ENCODE data around the gene WDR7. TPM values are rescaled to one million over a fixed set of nuclear protein-coding genes. Genes with fewer than 3 reads are reported as not detected.

The WDR7 gene
- total and polyA plus RNA-seq, 4 donors, result 3.7 to 42.7 (median 19.0) TPM

DNA sequence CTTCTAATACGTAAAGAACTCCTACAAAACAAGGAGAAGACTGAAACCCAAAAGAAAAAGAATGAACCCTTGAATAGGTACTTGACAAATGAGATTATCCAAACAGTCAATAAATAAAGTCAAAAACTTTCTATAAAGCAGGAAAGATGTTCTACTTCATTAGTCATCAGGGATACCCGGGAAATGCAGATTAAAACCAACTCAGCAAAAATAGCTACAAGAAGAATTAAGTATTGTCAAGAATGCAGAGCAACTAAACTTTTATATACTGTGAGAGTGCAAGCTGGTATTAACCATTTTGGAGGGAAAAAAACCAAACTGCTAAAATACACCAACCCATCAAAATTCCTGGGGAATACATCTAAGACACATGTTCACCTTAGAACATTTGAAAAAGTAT is 23.2 kb upstream of the WDR7 start:
- Histone ChIP-seq H3K27me3 (ENCODE audit: control insufficient read depth in 3 of 3, insufficient read depth in 3 of 3, low read length in 2 of 3) (no peaks in the 10 kb centered on the region), H3K4me3 (no peak overlapping the region), H3K27ac (ENCODE audit: low read depth in 1 of 2, low read length in 1 of 2) (no peak overlapping the region), H3K36me3 (ENCODE audit: control insufficient read depth in 4 of 4, insufficient read depth in 4 of 4, low read length in 4 of 4) (peaks cover 0 to 6% (median 3%) of the 10 kb centered on the region in 4 donors), H3K9me3 (ENCODE audit: control insufficient read depth in 4 of 4, insufficient read depth in 3 of 4, low read length in 3 of 4) (no peaks in the 10 kb centered on the region), H3K4me1 (ENCODE audit: control insufficient read depth in 5 of 5, insufficient read depth in 5 of 5, low read length in 5 of 5) (peaks cover 0 to 19% (median 6%) of the 10 kb centered on the region in 5 donors), H3K9ac (ENCODE audit: insufficient read depth in 1 of 2, low read length in 2 of 2) (no peak overlapping the region)
- ATAC-seq (ENCODE audit: insufficient read depth, low FRiP score) (no peak), DNase-seq (no peak)
- TF ChIP-seq, protein P1, sequence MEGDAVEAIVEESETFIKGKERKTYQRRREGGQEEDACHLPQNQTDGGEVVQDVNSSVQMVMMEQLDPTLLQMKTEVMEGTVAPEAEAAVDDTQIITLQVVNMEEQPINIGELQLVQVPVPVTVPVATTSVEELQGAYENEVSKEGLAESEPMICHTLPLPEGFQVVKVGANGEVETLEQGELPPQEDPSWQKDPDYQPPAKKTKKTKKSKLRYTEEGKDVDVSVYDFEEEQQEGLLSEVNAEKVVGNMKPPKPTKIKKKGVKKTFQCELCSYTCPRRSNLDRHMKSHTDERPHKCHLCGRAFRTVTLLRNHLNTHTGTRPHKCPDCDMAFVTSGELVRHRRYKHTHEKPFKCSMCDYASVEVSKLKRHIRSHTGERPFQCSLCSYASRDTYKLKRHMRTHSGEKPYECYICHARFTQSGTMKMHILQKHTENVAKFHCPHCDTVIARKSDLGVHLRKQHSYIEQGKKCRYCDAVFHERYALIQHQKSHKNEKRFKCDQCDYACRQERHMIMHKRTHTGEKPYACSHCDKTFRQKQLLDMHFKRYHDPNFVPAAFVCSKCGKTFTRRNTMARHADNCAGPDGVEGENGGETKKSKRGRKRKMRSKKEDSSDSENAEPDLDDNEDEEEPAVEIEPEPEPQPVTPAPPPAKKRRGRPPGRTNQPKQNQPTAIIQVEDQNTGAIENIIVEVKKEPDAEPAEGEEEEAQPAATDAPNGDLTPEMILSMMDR (IDR thresholded peaks at IDR 0.05; ENCODE audit: control extremely low read depth, extremely low read depth), result no peak
- WGBS, 2 donors, result 80 to 86% methylated on average over 2 of the region's 2 CpGs

DNA sequence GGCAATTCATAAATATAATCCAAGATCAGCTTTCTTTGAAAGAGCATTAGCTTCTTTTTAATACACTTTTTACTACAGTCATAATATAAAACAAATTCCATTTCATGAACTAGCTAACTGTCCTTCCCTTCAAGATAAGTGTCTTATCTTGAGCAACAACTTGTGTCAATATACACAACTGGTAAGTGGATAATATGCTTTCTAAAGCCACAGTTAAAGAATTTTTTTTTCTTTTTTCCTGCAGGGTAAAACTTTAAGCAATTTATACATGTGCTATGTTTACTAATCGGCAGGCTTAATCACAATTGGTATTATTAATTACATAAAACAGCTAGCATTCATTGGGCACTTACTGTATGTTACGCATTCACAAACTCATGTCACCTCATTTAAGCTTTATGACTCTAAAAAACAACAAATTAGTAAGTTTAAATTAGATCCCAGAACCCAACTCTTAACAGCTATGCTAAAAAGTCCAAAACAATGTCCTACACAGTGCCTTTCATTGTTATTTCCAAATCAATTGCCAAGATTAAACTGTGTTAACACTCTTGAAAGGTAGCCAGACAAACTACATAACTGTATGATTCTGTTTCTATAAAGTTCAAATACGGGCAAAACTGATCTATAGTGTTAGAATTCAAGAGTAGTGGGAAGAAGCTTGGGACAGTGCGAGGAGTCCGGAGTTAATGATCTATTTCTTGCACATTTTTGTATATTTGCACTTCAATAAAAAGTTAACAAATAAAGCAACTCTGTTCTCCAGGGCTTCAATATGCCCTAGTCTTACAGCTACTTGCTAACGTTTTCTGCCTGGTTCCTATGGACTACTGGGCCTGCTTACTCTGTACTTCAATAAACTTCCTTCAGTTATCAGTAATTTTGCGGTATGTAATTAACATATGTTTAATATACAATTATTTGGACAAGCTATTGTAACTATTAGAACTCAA is 18.8 kb upstream of the WDR7 start:
- WGBS, 2 donors, result 79 to 85% methylated on average over 7 of the region's 7 CpGs
- Histone ChIP-seq H3K27me3 (ENCODE audit: control insufficient read depth in 3 of 3, insufficient read depth in 3 of 3, low read length in 2 of 3) (no peaks in the 10 kb centered on the region), H3K36me3 (ENCODE audit: control insufficient read depth in 4 of 4, insufficient read depth in 4 of 4, low read length in 4 of 4) (peaks cover 0 to 4% (median 3%) of the 10 kb centered on the region in 4 donors), H3K4me3 (no peak overlapping the region), H3K27ac (ENCODE audit: low read depth in 1 of 2, low read length in 1 of 2) (no peak overlapping the region), H3K9me3 (ENCODE audit: control insufficient read depth in 4 of 4, insufficient read depth in 3 of 4, low read length in 3 of 4) (no peaks in the 10 kb centered on the region), H3K9ac (ENCODE audit: insufficient read depth in 1 of 2, low read length in 2 of 2) (no peak overlapping the region), H3K4me1 (ENCODE audit: control insufficient read depth in 5 of 5, insufficient read depth in 5 of 5, low read length in 5 of 5) (peaks cover 4 to 24% (median 10%) of the 10 kb centered on the region in 5 donors)
- TF ChIP-seq, protein P1 (IDR thresholded peaks at IDR 0.05; ENCODE audit: control extremely low read depth, extremely low read depth), result no peak
- DNase-seq, result no peak
- no peak for ATAC-seq (ENCODE audit: insufficient read depth, low FRiP score)

DNA sequence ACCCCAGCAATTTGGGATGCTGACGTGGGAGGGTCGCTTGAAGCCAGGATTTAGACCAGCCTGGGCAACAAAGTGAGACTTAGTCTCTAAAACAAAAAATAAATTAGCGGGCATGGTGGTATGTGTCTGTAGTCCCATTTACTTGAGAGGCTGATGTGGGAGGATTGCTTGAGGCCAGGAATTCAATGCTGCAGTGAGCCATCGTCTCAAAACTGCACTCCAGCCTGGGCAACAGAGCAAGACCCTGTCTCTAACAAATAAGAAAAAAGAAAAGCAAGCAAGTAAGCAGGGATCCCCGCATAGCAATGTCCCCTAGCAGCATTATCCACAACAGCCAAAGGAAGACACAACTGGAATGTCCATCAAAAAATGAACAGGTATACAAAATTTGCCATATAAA is 16.2 kb upstream of the WDR7 start:
- Histone ChIP-seq H3K27ac (ENCODE audit: low read depth in 1 of 2, low read length in 1 of 2) (no peak overlapping the region), H3K36me3 (ENCODE audit: control insufficient read depth in 4 of 4, insufficient read depth in 4 of 4, low read length in 4 of 4) (peaks cover 0 to 4% (median 2%) of the 10 kb centered on the region in 4 donors), H3K9me3 (ENCODE audit: control insufficient read depth in 4 of 4, insufficient read depth in 3 of 4, low read length in 3 of 4) (no peaks in the 10 kb centered on the region), H3K4me1 (ENCODE audit: control insufficient read depth in 5 of 5, insufficient read depth in 5 of 5, low read length in 5 of 5) (peaks cover 4 to 28% (median 10%) of the 10 kb centered on the region in 5 donors), H3K4me3 (no peak overlapping the region), H3K27me3 (ENCODE audit: control insufficient read depth in 3 of 3, insufficient read depth in 3 of 3, low read length in 2 of 3) (no peaks in the 10 kb centered on the region), H3K9ac (ENCODE audit: insufficient read depth in 1 of 2, low read length in 2 of 2) (peak overlapping the region in 1 of 2 donors; percentile 9)
- WGBS, 2 donors, result 90 to 96% methylated on average over 5 of the region's 5 CpGs
- DNase-seq (no peak), ATAC-seq (ENCODE audit: insufficient read depth, low FRiP score) (no peak)
- TF ChIP-seq, protein P1 (IDR thresholded peaks at IDR 0.05; ENCODE audit: control extremely low read depth, extremely low read depth), result no peak

Data from lung (tissue), 12 donors.